ENCODE data around the gene ATP13A3.

Gene ATP13A3

GRCh38 chr3:194447657-194448056 lies 39.1 kb downstream of the ATP13A3 start:
- no peak for DNase-seq (ENCODE audit: extremely low spot score)
- CTCF ChIA-PET, result interaction anchor here (1.0 to 2.4 kb wide), 8 partner anchors 9 to 31 kb away, joined by 3 to 9 read pairs (median 4); no protein-coding TSS in a partner anchor
- POLR2A ChIA-PET, result no interaction called here
- no peak for TF ChIP-seq CTCF (IDR thresholded peaks at IDR 0.05; ENCODE audit: control extremely low read depth, extremely low read depth, low read depth, missing control alignments)

- POLR2A ChIA-PET, result no interaction called here
- CTCF ChIA-PET, result interaction anchor here (1.0 to 2.4 kb wide), 8 partner anchors 9 to 30 kb away, joined by 3 to 9 read pairs (median 4); no protein-coding TSS in a partner anchor
- DNase-seq (ENCODE audit: extremely low spot score), result no peak
- no peak for TF ChIP-seq CTCF (IDR thresholded peaks at IDR 0.05; ENCODE audit: control extremely low read depth, extremely low read depth, low read depth, missing control alignments)
These were observed 39.6 kb downstream of the ATP13A3 start for GRCh38 chr3:194447161-194447560.

DNA sequence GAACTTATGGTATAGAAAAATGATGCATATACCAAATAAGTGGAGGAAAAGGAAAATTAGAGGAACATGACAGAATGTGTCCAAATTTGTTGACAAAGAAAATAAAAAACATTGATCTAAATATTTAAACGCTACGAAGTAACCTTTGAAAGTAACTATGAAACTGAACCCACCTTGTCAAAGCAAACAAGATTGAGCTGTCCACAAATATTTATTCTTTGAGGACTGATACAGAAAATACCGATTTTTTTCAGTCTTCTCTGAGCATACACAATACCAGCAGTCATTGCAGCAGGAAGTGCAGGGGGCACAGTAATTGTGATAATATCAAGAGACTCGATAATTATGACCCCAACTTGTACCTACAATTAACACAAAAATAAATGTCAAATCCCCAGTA lies 40.0 kb downstream of the ATP13A3 start:
- no peak for DNase-seq (ENCODE audit: extremely low spot score)
- ChIA-PET POLR2A (no interaction called here), CTCF (interaction anchor here (1.0 to 2.4 kb wide), 7 partner anchors 8 to 25 kb away, joined by 3 to 9 read pairs (median 4); no protein-coding TSS in a partner anchor)
- no peak for TF ChIP-seq CTCF (IDR thresholded peaks at IDR 0.05; ENCODE audit: control extremely low read depth, extremely low read depth, low read depth, missing control alignments)

DNA sequence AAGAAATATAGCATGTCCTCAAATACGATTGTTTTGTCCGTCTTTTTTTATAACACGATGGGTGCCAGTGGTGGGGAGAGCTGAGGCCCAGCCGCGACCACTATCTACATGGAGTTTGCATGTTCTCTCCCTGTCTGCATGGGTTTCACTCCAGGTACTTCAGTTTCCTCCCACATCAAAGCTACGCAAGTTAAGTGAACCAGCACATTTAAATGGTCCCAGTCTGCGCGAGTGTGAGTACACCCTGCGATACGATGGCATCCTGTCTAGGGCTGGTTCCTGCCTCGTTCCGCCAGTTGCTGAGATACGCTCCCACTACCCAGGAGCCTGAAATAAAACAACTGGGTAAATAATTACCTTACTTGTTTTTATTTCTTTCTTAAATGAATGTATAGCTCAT lies 40.6 kb downstream of the ATP13A3 start:
- ChIA-PET POLR2A (no interaction called here), CTCF (interaction anchor here (1.7 to 2.4 kb wide), 5 partner anchors 8 to 24 kb away, joined by 4 to 9 read pairs (median 4); no protein-coding TSS in a partner anchor)
- TF ChIP-seq CTCF (IDR thresholded peaks at IDR 0.05; ENCODE audit: control extremely low read depth, extremely low read depth, low read depth, missing control alignments), result no peak
- no peak for DNase-seq (ENCODE audit: extremely low spot score)

DNA sequence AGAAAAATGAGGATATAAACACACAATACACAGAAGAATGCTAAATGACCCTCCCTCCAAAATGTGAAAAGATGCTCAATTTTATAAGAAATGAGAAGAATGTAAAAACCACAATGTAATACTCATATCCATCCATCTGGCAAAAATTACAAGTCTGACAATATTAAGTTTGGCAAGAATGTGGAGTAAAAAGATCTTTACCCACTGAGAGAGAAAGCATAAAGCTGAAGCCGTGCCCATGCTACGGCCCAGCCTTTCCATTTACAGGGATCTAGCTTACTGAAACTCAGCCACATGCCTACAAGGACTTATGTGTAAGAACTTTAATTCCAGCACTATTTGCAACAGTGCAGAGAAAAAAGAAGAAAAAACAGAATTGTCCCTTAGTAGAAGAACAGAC lies 42.9 kb downstream of the ATP13A3 start:
- no peak for TF ChIP-seq CTCF (IDR thresholded peaks at IDR 0.05; ENCODE audit: control extremely low read depth, extremely low read depth, low read depth, missing control alignments)
- DNase-seq (ENCODE audit: extremely low spot score), result no peak
- CTCF ChIA-PET, result interaction anchor here (1.1 kb wide), 1 partner anchor 60 kb away, joined by 3 read pairs; no protein-coding TSS in a partner anchor
- POLR2A ChIA-PET, result no interaction called here

GRCh38 chr3:194440756-194441155 lies 46.0 kb downstream of the ATP13A3 start:
- CTCF ChIA-PET, result interaction anchor here (0.7 to 1.2 kb wide), 6 partner anchors 11 to 231 kb away, joined by 3 to 4 read pairs (median 3); partner anchors contain the start of gene LSG1
- no peak for TF ChIP-seq CTCF (IDR thresholded peaks at IDR 0.05; ENCODE audit: control extremely low read depth, extremely low read depth, low read depth, missing control alignments)
- no peak for DNase-seq (ENCODE audit: extremely low spot score)
- POLR2A ChIA-PET, result no interaction called here
